HPDE6-E6E7 (cell line): ENCODE results near the gene TMEM205.
"Not testable (repeated sequence)": the region's sequence is repeated elsewhere in the genome, so short reads cannot be mapped to it uniquely, and the experiment has no call there.

ENCODE experiments used
- DNase-seq: peaks from one replicate; pipeline ENCODE4 v3.0.0; 2011; ENCODE audit warnings: missing footprints; ENCODE audit errors: extremely low spot score

TMEM205 gene

GRCh38 chr19:11373166-11373884 lies 27.3 kb upstream of the TMEM205 start:
- no peak for DNase-seq

GRCh38 chr19:11370744-11371143 lies 24.7 kb upstream of the TMEM205 start:
- DNase-seq: no peak

- DNase-seq: no peak
Measured at GRCh38 chr19:11367528-11367927, 21.5 kb upstream of the TMEM205 start.

DNA sequence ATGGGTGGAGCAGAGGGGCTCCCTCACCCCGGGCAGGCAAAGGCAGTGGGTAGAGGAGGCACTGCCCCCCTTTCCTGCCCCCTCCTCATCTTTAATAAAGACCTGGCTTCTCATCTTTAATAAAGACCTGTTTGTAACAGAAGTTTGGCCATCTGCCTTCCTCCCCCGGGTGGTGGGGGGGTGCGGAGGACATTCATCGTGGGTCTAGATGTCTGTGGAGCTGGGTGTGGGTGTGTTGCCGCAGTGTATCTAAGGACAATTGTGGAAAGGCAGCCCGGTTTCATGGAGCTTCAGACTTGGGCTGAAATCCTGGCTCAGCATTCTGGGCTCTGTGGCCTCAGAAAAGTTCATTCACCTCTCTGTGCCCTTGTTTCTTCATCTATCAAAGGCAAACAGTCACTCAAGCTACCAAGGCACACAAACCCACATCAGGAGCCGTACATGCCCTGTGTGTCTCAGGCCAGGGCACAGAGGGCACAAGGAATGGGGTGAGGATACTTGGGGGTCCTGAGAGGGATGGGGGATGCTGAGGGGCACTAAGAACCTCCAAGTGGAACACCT lies 19.6 kb upstream of the TMEM205 start:
- no peak for DNase-seq

DNA sequence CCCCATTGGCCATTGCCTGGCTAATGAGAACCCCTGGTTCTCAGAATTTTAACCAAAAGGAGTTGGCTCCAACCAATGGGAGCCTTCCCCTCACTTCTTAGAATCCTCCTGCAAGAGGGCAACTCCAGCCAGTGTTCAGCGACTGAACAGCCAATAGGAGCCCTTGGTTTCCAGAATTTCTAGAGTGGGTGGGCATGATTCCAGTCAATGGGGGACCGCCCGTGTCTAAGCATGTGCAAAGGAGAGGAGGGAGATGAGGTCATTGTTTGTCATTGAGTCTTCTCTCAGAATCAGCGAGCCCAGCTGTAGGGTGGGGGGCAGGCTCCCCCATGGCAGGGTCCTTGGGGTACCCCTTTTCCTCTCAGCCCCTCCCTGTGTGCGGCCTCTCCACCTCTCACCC lies 18.9 kb upstream of the TMEM205 start:
- no peak for DNase-seq

GRCh38 chr19:11364296-11364904 lies 18.3 kb upstream of the TMEM205 start:
- DNase-seq: no peak

DNA sequence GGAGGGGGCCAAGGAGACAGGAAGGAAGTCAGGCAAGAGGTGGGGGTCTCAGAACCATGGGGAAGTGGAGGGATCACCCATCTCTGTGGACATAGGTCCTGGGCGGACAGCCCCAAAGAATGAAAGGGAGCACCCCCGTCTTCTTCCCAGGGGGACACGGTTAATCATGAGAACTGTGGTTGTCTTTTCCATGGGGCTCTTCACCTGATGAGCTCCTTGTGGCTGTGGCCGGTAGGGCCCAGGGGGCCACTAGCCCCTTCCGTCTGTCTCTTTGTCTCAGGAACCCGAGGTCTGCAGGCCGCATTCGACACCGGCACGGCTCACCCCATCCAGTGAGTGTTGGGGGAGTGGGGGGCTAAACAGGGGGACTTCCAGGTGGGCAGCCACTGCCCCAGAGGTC lies 17.8 kb upstream of the TMEM205 start:
- DNase-seq: no peak

DNA sequence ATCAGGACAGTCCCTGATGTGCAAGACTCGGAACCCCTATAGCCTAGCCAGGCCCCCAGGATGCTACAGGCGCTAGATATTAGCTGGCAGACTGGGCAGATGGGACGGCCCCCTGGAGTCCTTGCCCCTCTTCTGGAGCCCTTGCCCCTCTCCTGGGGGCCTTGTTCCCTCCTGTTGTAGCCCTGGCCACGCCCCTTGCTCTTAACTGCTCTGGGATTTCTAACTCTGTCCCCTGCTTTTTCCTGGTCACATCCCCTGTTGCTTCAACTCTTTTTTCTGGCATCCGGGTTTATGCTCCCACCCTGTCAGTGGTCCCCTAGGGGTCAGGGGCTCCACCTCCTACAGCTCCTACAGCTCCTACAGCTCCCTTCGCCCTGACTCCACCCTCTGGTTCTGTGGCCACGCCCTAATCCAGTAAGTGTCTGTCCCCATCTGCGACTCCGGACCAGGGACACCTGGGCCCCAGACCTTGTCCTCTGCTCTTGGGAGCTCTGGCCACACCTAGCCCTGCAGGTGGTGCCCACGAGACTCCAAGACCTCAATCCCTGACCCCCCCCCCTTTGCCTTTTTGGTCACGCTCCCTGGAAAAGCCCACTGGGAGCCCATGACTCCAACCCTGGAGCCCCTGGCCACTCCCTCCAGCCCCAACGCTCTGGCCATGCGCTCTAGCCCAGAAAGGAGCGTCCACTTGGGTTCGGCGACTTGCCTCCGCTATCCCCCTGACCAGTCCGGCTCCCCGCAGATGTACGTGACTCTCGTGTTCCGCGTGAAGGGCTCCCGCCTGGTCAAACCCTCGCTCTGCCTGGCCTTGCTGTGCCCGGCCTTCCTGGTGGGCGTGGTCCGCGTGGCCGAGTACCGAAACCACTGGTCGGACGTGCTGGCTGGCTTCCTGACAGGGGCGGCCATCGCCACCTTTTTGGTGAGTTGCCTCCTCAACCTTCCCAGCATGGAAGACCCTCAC lies 16.0 kb upstream of the TMEM205 start:
- no peak for DNase-seq

GRCh38 chr19:11361037-11361770 lies 15.1 kb upstream of the TMEM205 start:
- peak; percentile 38 for DNase-seq

DNA sequence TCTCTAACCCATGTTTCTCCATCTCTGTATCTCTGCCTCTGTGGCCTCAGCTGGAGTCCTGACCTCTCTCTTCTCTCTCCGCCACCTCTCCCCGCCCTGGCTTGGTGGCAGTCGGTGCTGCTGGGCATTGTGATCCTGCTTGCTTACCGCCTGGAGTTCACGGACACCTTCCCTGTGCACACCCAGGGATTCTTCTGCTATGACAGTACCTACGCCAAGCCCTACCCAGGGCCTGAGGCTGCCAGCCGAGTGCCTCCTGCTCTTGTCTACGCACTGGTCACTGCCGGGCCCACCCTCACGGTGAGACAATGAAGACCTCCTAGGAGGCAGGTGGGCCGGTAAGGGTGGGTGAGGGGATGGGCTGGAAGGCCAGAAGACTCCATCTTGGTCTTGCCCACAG lies 13.4 kb upstream of the TMEM205 start:
- peak; percentile 61 for DNase-seq

- no peak for DNase-seq
Measured at GRCh38 chr19:11356676-11357550, 10.8 kb upstream of the TMEM205 start.

DNA sequence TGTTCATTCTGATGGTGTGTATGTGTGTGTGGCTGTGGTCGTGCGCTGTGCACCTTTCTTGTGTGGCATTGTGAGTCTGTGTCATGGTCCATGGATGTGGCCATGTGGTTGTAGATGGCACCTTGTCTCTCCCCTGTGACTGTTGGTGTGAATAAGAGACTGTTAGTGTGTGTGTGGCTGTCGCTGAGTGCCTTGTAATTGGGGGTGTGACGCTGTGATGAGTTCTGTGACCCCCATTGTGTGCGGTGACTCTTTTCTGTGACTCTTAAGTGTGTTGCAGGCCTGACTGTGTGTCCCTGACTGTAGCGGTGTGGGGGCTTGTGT lies 10.0 kb upstream of the TMEM205 start:
- no peak for DNase-seq

- DNase-seq: peak; percentile 79
Measured at GRCh38 chr19:11355160-11356073, 9.3 kb upstream of the TMEM205 start, which contains the start of gene PLPPR2. Gene PLPPR2, plus strand, starts transcription at chr19:11355432. Its CDS starts 2,242 bp downstream, at chr19:11357674.

GRCh38 chr19:11354102-11354501 lies 8.0 kb upstream of the TMEM205 start:
- DNase-seq: not testable (repeated sequence)

DNA sequence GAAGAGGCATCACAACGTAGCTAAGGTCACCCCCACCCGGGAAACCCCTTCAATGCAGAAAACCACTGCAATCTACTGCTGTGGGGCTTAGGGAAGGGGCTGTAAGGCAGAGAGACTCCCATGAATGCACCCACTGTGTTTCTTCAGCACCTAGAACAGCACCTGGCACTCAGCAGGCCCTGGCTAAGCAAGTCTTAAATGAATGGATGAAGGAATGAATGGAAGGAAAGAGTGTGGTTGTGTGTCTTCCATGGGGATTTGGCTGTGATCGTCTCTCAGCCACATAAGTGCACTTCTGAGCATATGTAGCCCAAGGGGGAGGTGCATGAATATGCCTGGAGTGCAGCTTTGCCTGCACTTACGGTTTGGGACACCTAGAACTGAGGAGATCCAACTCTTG lies 3.1 kb upstream of the TMEM205 start:
- no peak for DNase-seq

- DNase-seq: no peak
Measured at GRCh38 chr19:11347546-11348039, 1.5 kb upstream of the TMEM205 start.

DNA sequence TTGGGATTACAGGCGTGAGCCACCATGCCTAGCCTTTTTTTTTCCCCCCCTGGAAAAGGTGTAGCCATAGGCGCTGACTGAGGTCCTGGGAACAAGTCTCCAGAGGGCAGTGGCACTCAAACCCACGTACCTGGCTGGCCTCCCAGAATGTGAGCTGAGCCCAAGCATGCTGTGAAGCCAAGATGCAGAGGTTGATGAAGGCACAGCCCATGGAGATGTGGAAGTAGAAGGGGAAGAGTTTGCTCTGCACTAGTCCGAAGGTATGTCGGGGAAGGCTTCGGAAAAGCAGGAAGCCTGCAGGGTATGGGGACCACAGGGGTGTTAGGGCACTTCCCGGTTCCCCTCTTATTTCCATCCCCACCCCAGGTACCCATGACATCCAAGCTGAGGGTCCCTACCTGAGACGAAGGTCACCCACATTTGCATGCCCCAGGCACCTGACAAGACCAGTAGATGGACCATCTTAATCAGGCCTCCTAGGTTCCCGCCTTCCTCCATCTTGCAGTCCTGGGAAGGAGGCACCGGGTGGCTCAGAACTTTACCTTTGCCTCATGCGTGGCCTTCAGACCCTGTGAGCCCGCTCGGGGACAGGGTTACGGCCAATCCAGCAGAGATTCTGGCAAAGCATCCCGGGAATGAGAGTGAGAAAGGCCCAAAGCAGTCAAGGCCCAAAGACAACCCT lies 805 bp downstream of the TMEM205 start:
- DNase-seq: no peak

DNA sequence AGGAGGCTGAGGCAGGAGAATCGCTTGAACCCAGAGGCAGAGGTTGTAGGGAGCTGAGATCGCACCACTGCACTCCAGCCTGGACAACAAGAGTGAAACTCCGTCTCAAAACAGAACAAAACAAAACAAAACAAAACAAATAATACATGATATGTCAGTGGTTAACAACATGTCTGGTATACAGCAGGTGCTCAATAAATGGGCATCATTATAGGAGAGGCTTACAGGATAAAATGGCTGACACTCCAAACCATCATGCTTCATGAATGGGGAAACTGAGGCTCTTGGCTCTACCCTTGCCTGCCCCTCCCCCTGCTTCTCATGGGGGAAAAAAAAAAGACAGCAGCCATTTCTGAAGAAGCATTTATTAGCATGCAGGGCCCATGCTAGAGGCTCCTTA lies 3.6 kb downstream of the TMEM205 start:
- no peak for DNase-seq

- DNase-seq: not testable (repeated sequence)
Measured at GRCh38 chr19:11340099-11340467, 6.0 kb downstream of the TMEM205 start.
